Measurements from ENCODE around the gene ATP2B2.

DNA sequence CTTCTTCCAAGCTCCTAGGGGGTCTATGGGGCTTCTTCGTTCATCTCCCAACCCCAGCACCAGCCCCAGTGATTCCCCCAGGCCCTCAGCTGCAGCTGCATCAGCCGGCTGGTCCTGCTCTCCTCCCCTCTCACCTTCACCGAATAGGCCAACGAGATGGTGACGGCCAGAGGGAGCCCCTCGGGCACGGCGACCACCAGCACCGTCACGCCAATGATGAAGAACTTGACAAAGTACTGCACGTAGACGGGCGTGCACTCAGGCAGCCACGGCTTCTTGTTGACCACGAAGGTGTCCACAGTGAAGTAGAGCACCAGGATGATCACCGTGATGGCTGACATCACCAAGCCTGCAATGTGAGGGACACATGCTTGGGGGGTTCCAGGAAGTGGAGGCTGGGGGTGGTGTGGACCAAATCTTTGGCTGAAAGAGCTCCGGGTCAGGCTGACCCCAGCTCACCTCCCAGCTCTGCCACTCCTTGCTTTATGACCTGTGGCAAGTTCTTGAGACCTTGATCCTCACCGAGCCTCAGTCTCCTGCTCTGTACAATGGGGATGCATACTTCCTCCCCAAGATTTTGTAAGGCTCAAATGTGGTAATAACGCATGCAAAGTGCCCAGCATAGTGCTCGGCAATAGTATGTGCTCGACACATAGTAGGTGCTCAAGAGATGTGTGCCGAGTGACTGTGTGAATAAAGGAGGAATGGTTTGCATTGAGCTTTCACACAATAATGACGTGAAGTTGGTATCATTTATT lies 129.9 kb downstream of the ATP2B2 start:
- TF ChIP-seq, protein P1, sequence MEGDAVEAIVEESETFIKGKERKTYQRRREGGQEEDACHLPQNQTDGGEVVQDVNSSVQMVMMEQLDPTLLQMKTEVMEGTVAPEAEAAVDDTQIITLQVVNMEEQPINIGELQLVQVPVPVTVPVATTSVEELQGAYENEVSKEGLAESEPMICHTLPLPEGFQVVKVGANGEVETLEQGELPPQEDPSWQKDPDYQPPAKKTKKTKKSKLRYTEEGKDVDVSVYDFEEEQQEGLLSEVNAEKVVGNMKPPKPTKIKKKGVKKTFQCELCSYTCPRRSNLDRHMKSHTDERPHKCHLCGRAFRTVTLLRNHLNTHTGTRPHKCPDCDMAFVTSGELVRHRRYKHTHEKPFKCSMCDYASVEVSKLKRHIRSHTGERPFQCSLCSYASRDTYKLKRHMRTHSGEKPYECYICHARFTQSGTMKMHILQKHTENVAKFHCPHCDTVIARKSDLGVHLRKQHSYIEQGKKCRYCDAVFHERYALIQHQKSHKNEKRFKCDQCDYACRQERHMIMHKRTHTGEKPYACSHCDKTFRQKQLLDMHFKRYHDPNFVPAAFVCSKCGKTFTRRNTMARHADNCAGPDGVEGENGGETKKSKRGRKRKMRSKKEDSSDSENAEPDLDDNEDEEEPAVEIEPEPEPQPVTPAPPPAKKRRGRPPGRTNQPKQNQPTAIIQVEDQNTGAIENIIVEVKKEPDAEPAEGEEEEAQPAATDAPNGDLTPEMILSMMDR (IDR thresholded peaks at IDR 0.05; ENCODE audit: low read depth, low read length): no peak
- no peak for TF ChIP-seq EZH2phosphoT487 (IDR thresholded peaks at IDR 0.05; ENCODE audit: low read depth)
